IMR-90 (cell line): ENCODE results near the gene DPYD. TPM values are rescaled to one million over a fixed set of nuclear protein-coding genes. Genes with fewer than 3 reads are reported as not detected.

ENCODE experiments used
- ATAC-seq: fragments of 200-7000 bp; cut with Tn5 transposase; 2 replicates; pipeline ENCODE4 v1.9.1; 2020; ENCODE audit warnings: low read depth, mild to moderate bottlenecking, moderate library complexity
- BruUV-seq: library from RNA; stranded (reverse); fragments of 400-500 nt; replicated peaks from 2 replicates; lab custom pipeline; 2021; lab: Mats Ljungman, UMichigan
- CTCF ChIA-PET: fragments of 300-600 bp; formaldehyde crosslinking; extraction: SDS; loops from one replicate; lab custom pipeline; 2021; ENCODE audit warnings: antibody characterized with exemption; lab: Yijun Ruan, JAX
- POLR2A ChIA-PET: fragments of 300-600 bp; sonication (Branson Sonifier 250); formaldehyde crosslinking; loops from one replicate; lab custom pipeline; 2022; ENCODE audit warnings: antibody characterized with exemption; ENCODE audit not compliant: unreplicated experiment; lab: Charles Lee
- DNase-seq: peaks from one replicate; pipeline ENCODE4 v3.0.0; 2013
- H2AFZ ChIP-seq: replicated peaks from 2 replicates; pipeline ENCODE3; 2013; ENCODE audit warnings: low read length, mild to moderate bottlenecking; ENCODE audit not compliant: poor library complexity
- H2AK5ac ChIP-seq: 2 replicates; pipeline ENCODE4 v1.6.1; 2013; ENCODE audit warnings: low read depth, low read length, inconsistent platforms
- H2AK9ac ChIP-seq: replicated peaks from 2 replicates; pipeline ENCODE3; 2013; ENCODE audit warnings: mild to moderate bottlenecking, low read depth, low read length, moderate library complexity; ENCODE audit not compliant: poor library complexity
- H2BK120ac ChIP-seq: 2 replicates; pipeline ENCODE4 v1.6.1; 2013; ENCODE audit warnings: low read depth, low read length, inconsistent platforms
- H2BK15ac ChIP-seq: 3 replicates; pipeline ENCODE4 v1.6.1; 2013; ENCODE audit warnings: low read depth, low read length, inconsistent platforms
- H2BK20ac ChIP-seq: 2 replicates; pipeline ENCODE4 v1.6.1; 2013; ENCODE audit warnings: low read depth, mild to moderate bottlenecking, inconsistent platforms, low read length, moderate library complexity
- H2BK5ac ChIP-seq: 2 replicates; pipeline ENCODE4 v1.6.1; 2013; ENCODE audit warnings: mild to moderate bottlenecking, low read depth, low read length, inconsistent platforms; ENCODE audit not compliant: poor library complexity, severe bottlenecking
- H3K14ac ChIP-seq: replicated peaks from 2 replicates; pipeline ENCODE4 v1.6.1; 2013; ENCODE audit warnings: low read depth, low read length, inconsistent platforms
- H3K18ac ChIP-seq: 2 replicates; pipeline ENCODE4 v1.6.1; 2013; ENCODE audit warnings: low read depth, low read length, control low read depth
- H3K23ac ChIP-seq: 2 replicates; pipeline ENCODE4 v1.6.1; 2013; ENCODE audit warnings: low read depth, low read length, inconsistent platforms
- H3K27ac ChIP-seq: 2 replicates; pipeline ENCODE4 v1.5.1; 2013; ENCODE audit warnings: mild to moderate bottlenecking, control low read depth, low read length; ENCODE audit not compliant: insufficient read depth
- H3K27me3 ChIP-seq: 2 replicates; pipeline ENCODE4 v1.6.1; 2013; ENCODE audit warnings: low read length; ENCODE audit not compliant: control insufficient read depth, insufficient read depth
- H3K36me3 ChIP-seq: 2 replicates; pipeline ENCODE4 v1.6.1; 2013; ENCODE audit warnings: low read length, mixed read lengths; ENCODE audit not compliant: control insufficient read depth, insufficient read depth
- H3K4ac ChIP-seq: 2 replicates; pipeline ENCODE4 v1.6.1; 2013; ENCODE audit warnings: low read depth, low read length, inconsistent platforms
- H3K4me1 ChIP-seq: 2 replicates; pipeline ENCODE4 v1.6.1; 2013; ENCODE audit warnings: low read length, mixed read lengths; ENCODE audit not compliant: control insufficient read depth, insufficient read depth
- H3K4me2 ChIP-seq: 2 replicates; pipeline ENCODE4 v1.6.1; 2013; ENCODE audit warnings: low read depth, mild to moderate bottlenecking, control low read depth, low read length, moderate library complexity
- H3K4me3 ChIP-seq: 2 replicates; pipeline ENCODE4 v1.5.1; 2013; ENCODE audit warnings: low read depth, mild to moderate bottlenecking, control low read depth, low read length, moderate library complexity; ENCODE audit not compliant: insufficient read depth
- H3K56ac ChIP-seq: 2 replicates; pipeline ENCODE4 v1.6.1; 2013; ENCODE audit warnings: low read length, inconsistent platforms; ENCODE audit not compliant: insufficient read depth; ENCODE audit errors: extremely low read depth
- H3K79me1 ChIP-seq, 2 experiments: 2 replicates each; pipeline ENCODE4 v1.6.1; 2013; ENCODE audit warnings: low read length in 2 of 2, inconsistent platforms in 1 of 2, low read depth in 1 of 2
- H3K9ac ChIP-seq: 2 replicates; pipeline ENCODE4 v1.6.1; 2013; ENCODE audit warnings: low read depth, low read length, control low read depth
- H3K9me1 ChIP-seq: 2 replicates; pipeline ENCODE4 v1.6.1; 2013; ENCODE audit warnings: low read length, inconsistent platforms; ENCODE audit not compliant: insufficient read depth
- H3K9me3 ChIP-seq: 2 replicates; pipeline ENCODE4 v1.6.1; 2013; ENCODE audit warnings: low read length; ENCODE audit not compliant: control insufficient read depth, insufficient read depth
- H4K20me1 ChIP-seq: 2 replicates; pipeline ENCODE4 v1.6.1; 2013; ENCODE audit warnings: low read length, inconsistent platforms; ENCODE audit not compliant: insufficient read depth
- H4K5ac ChIP-seq: 2 replicates; pipeline ENCODE4 v1.6.1; 2013; ENCODE audit warnings: mild to moderate bottlenecking, low read depth, low read length, control low read depth
- H4K8ac ChIP-seq, 2 experiments: 2 replicates each; pipeline ENCODE4 v1.6.1; 2013; ENCODE audit warnings: low read depth in 2 of 2, low read length in 2 of 2, control low read depth in 1 of 2, inconsistent platforms in 1 of 2
- H4K91ac ChIP-seq: 2 replicates; pipeline ENCODE4 v1.6.1; 2013; ENCODE audit warnings: low read depth, low read length, inconsistent platforms; ENCODE audit not compliant: insufficient read depth
- FOS ChIP-seq: fragments of 150-350 bp; IDR thresholded peaks from 2 replicates; pipeline ENCODE4 v1.6.1; 2016; ENCODE audit warnings: low read depth, low read length
- MXI1 ChIP-seq: IDR thresholded peaks from 2 replicates; pipeline ENCODE4 v1.6.1; 2012; ENCODE audit warnings: low read depth, mild to moderate bottlenecking, low read length, moderate library complexity, borderline replicate concordance
- POLR2A ChIP-seq: IDR thresholded peaks from 2 replicates; pipeline ENCODE4 v1.6.1; 2012; ENCODE audit warnings: mild to moderate bottlenecking, low read depth, low read length
- WGBS, 2 experiments: methylation state at CpG; one replicate each; pipeline versions ENCODE4 v1.1.5 to v1.1.7; 2013; ENCODE audit warnings: missing lambda C conversion rate in 2 of 2; ENCODE audit not compliant: insufficient read length in 1 of 2; ENCODE audit errors: extremely low coverage in 2 of 2; 5-methylcytosine and 5-hydroxymethylcytosine counted together
- dilution Hi-C: fragments of 300-500 bp; cut with HindIII; formaldehyde crosslinking; loops from one replicate; pipeline ENCODE4 v1.14.3; 2018; ENCODE audit warnings: low sequenced_read_pairs; ENCODE audit not compliant: unreplicated experiment
- in situ Hi-C: fragments of 300-500 bp; cut with MboI; formaldehyde crosslinking; loops from 3 replicates; pipeline ENCODE4 v1.14.3; 2019; ENCODE audit warnings: low sequenced_read_pairs, inconsistent platforms, mixed read lengths
- intact Hi-C: fragments of 100-400 bp; cut with micrococcal nuclease; formaldehyde crosslinking; loops from 2 replicates; pipeline ENCODE4 v1.10.0; 2022
- polyA plus RNA-seq, 3 experiments: library from polyadenylated mRNA; depleted of rRNA; stranded (reverse); fragments of >200 nt; gene quantifications; 2 replicates each; pipeline ENCODE4 v1.2.3, GENCODE V29; 2012; ENCODE audit warnings: low replicate concordance in 1 of 3
- total RNA-seq: library from RNA; depleted of rRNA; stranded (reverse); fragments of >200 nt; gene quantifications from 2 replicates; pipeline ENCODE4 v1.2.3, GENCODE V29; 2012

Gene DPYD
- total and polyA plus RNA-seq, 2 of the 4 experiments (the other 2 are of a cell fraction): 9.3 to 47.3 TPM

- ATAC-seq (no peak), DNase-seq (no peak)
- H3K56ac ChIP-seq: no peak overlapping the region
- no peak overlapping the region for H3K9ac ChIP-seq
- no peak overlapping the region for H2AK9ac ChIP-seq
- H3K14ac ChIP-seq: no peak overlapping the region
- H3K9me3 ChIP-seq: no peaks in the 10 kb centered on the region
- H3K4me1 ChIP-seq: no peaks in the 10 kb centered on the region
- no peak overlapping the region for H3K27ac ChIP-seq
- no peak overlapping the region for H4K5ac ChIP-seq
- WGBS, 2 experiments: 80% methylated on average over 2 of the region's 4 CpGs; no CpG with 5 or more reads in 1 of the 2 experiments
- no peak overlapping the region for H3K23ac ChIP-seq
- H2AFZ ChIP-seq: no peak overlapping the region
- no peak overlapping the region for H2BK20ac ChIP-seq
- no peak overlapping the region for H3K4me2 ChIP-seq
- in situ Hi-C loops (no loop called here), dilution Hi-C loops (no loop called here), intact Hi-C loops (no loop called here)
- no peaks in the 10 kb centered on the region for H4K20me1 ChIP-seq
- H2BK5ac ChIP-seq: no peak overlapping the region
- H3K4ac ChIP-seq: no peak overlapping the region
- no peak overlapping the region for H2BK15ac ChIP-seq
- POLR2A ChIA-PET: no interaction called here
- TF ChIP-seq FOS: no peak
- TF ChIP-seq MXI1: no peak
- no peak for TF ChIP-seq POLR2A
- no peaks in the 10 kb centered on the region for H3K36me3 ChIP-seq
- H3K4me3 ChIP-seq: no peak overlapping the region
- no peak overlapping the region for H2BK120ac ChIP-seq
- no peak overlapping the region for H4K91ac ChIP-seq
- H2AK5ac ChIP-seq: no peak overlapping the region
- H3K9me1 ChIP-seq: no peaks in the 10 kb centered on the region
- no peaks in the 10 kb centered on the region for H3K27me3 ChIP-seq
- no peak overlapping the region for H3K18ac ChIP-seq
- H3K79me1 ChIP-seq: no peaks in the 10 kb centered on the region
- BruUV-seq: no TSS peak
- no peak overlapping the region for H4K8ac ChIP-seq
- CTCF ChIA-PET: interaction anchor here (1.0 kb wide), 1 partner anchor 9 kb away, joined by 3 read pairs; no protein-coding TSS in a partner anchor
Observed at GRCh38 chr1:97560714-97561113, 360.1 kb downstream of the DPYD start.
